AG04449 (cell line): Measurements from ENCODE around the gene DLGAP5.

Experiments
- CTCF ChIA-PET: fragments of 350-600 bp; formaldehyde crosslinking; extraction: SDS; loops from one replicate; lab custom pipeline; 2021; ENCODE audit warnings: antibody characterized with exemption; lab: Yijun Ruan, JAX
- POLR2A ChIA-PET: fragments of 400-600, 350-600 bp; formaldehyde crosslinking; extraction: SDS; loops from one replicate; lab custom pipeline; 2020; ENCODE audit warnings: antibody characterized with exemption, inconsistent platforms; lab: Yijun Ruan, JAX
- DNase-seq: peaks from one replicate; pipeline ENCODE4 v3.0.0-alpha.2; 2010; ENCODE audit warnings: low read depth, low spot score
- H3K4me3 ChIP-seq: 2 replicates; pipeline ENCODE4 v1.5.1; 2011; ENCODE audit warnings: low read depth, mild to moderate bottlenecking, control low read depth, low read length
- CTCF ChIP-seq: IDR thresholded peaks from one replicate; pipeline ENCODE4 v1.5.1; 2011; ENCODE audit warnings: mild to moderate bottlenecking, moderate library complexity, low read length, control low read depth, inconsistent platforms; ENCODE audit not compliant: insufficient read depth; ENCODE audit errors: missing control alignments

DLGAP5 gene

DNA sequence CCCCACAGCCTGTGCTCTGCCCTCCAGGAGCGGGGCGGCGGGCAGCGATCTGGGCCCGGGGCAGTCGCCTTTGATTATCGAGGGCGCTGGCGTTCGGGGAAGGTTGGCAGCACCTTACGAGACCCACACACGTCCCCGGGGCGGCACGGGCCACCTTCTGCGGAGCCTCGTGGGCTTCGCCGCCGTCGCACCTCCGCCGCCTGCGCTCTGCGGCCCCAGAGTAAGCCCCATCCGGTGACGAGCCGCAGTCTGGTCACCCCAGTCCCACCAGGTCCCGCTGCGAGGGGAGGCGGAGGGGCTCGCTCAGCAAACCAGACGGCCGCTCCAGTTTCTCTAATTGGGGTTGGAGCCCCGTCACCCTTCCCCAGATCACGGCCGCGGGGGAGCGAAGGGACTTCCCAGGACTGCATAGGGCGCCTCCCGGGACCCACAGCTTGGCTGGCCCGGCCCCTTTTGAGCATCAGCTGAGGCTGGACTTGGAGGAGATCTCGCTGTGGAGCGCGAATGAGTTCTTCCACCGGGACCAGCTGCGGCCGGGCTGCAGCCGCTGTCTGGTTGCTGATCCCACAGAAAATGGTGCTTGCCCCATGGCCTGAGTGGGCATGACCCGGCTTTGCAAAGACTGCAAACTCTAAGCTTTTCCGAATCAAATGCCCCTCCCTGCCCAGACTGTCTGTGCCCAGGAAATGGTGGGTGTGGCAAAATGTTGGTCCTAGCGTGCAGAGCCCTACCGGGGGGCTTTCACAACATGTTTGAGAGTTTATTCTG lies 61.8 kb downstream of the DLGAP5 start:
- peak overlapping the region; percentile 74 for H3K4me3 ChIP-seq
- no peak for TF ChIP-seq CTCF
- CTCF ChIA-PET = interaction anchor here (0.6 to 2.8 kb wide), 6 partner anchors 23 to 782 kb away, joined by 3 to 7 read pairs (median 4); partner anchors contain the start of gene MAPK1IP1L
- POLR2A ChIA-PET = interaction anchor here (0.6 to 2.0 kb wide), 9 partner anchors 8 to 107 kb away, joined by 3 to 11 read pairs (median 3); partner anchors contain the start of gene MAPK1IP1L
- DNase-seq = no peak

GRCh38 chr14:55129086-55129427 lies 62.3 kb downstream of the DLGAP5 start, which contains the start of gene LGALS3:
TSS of gene LGALS3 (plus strand) at chr14:55129252. CDS start at chr14:55137374, 8,122 bp downstream.
- peak within 1 kb of the TSS; percentile 74 for H3K4me3 ChIP-seq
- CTCF ChIA-PET = interaction anchor here (0.9 to 2.8 kb wide), 4 partner anchors 30 to 78 kb away, joined by 3 to 7 read pairs (median 4); partner anchors contain the start of gene MAPK1IP1L
- POLR2A ChIA-PET = interaction anchor here (0.7 to 2.0 kb wide), 5 partner anchors 10 to 107 kb away, joined by 3 to 11 read pairs (median 3); partner anchors contain the start of gene MAPK1IP1L
- no peak for TF ChIP-seq CTCF
- DNase-seq = no peak

GRCh38 chr14:55128386-55129085 lies 62.8 kb downstream of the DLGAP5 start:
- TF ChIP-seq CTCF = no peak
- ChIA-PET POLR2A (interaction anchor here (0.7 to 2.0 kb wide), 5 partner anchors 20 to 106 kb away, joined by 3 to 11 read pairs (median 3); partner anchors contain the start of gene MAPK1IP1L), CTCF (interaction anchor here (1.5 to 2.0 kb wide), 2 partner anchors 31 to 37 kb away, joined by 3 to 4 read pairs; no protein-coding TSS in a partner anchor)
- DNase-seq = no peak
- H3K4me3 ChIP-seq = peak overlapping the region; percentile 74

GRCh38 chr14:55127460-55127951 lies 63.9 kb downstream of the DLGAP5 start:
- DNase-seq = no peak

DNA sequence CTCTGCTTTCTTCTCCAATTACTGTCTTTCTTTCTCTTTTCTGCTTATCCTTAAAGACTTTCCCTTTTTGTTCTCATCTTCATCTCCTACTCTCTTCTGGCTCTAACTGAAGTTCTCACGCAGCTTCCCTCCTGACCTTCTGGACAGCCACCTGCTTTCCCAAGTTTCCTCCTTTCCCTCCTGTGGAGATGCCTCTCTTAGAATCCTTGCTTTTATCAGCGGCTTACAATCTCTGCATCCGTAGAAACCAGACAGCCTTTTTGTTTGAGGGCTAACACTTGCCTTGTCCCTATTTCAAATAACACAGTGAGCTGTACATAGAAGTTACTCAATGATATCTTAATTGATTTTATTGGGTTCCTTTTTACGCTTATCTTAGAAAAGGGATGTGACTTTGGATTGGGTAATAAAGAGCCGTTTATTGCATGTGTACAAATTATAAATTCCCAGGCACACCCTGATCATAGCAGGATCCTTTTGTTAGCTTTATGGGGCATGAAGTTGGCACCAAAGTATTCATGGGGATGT lies 64.4 kb downstream of the DLGAP5 start:
- CTCF ChIA-PET = interaction anchor here (0.7 to 1.2 kb wide), 4 partner anchors 9 to 34 kb away, joined by 3 to 4 read pairs (median 4); no protein-coding TSS in a partner anchor
- POLR2A ChIA-PET = no interaction called here

More at GRCh38 chr14:55127460-55127951, 63.9 kb downstream of the DLGAP5 start:
- CTCF ChIA-PET = interaction anchor here (0.7 to 1.2 kb wide), 4 partner anchors 9 to 34 kb away, joined by 3 to 4 read pairs (median 4); no protein-coding TSS in a partner anchor
- POLR2A ChIA-PET = interaction anchor here (1.0 kb wide), 1 partner anchor 19 kb away, joined by 3 read pairs; no protein-coding TSS in a partner anchor
- H3K4me3 ChIP-seq = no peak overlapping the region
- TF ChIP-seq CTCF = no peak

More for the DNA sequence above, 64.4 kb downstream of the DLGAP5 start:
- no peak for TF ChIP-seq CTCF
- no peak for DNase-seq
- no peak overlapping the region for H3K4me3 ChIP-seq
